Uterus (tissue), 4 donors: ENCODE measurements around the gene KLF3. TPM values are rescaled to one million over a fixed set of nuclear protein-coding genes. Genes with fewer than 3 reads are reported as not detected.
A peak's percentile ranks its signal among the peaks of the same experiment; 100 is the strongest.

Experiments
- DNase-seq, 2 donors: peaks; one replicate each; pipeline ENCODE4 v3.0.0-alpha.2; 2019 to 2020
- H3K27ac ChIP-seq, 2 donors: fragments of 200-600 bp; sonication (generic); 1 replicate in 1 of 2; 2 replicates in 1 of 2; pipeline ENCODE4 v1.5.1; 2016 to 2018
- H3K27me3 ChIP-seq, 2 donors: fragments of 200-600 bp; sonication (generic); one replicate each; pipeline ENCODE4 v1.5.1; 2018 to 2019; ENCODE audit warnings: control low read depth in 1 of 2
- H3K36me3 ChIP-seq, 2 donors: fragments of 200-600 bp; sonication (generic); one replicate each; pipeline ENCODE4 v1.5.1; 2019; ENCODE audit warnings: control low read depth in 1 of 2
- H3K4me1 ChIP-seq, 2 donors: fragments of 200-600 bp; sonication (generic); one replicate each; pipeline ENCODE4 v1.5.1; 2018 to 2019; ENCODE audit warnings: control low read depth in 1 of 2
- H3K4me3 ChIP-seq, 2 donors: fragments of 200-600 bp; sonication (generic); 1 replicate in 1 of 2; 2 replicates in 1 of 2; pipeline ENCODE4 v1.5.1; 2018 to 2019; ENCODE audit warnings: mild to moderate bottlenecking in 1 of 2
- H3K9me3 ChIP-seq, 2 donors: fragments of 200-600 bp; sonication (generic); one replicate each; pipeline ENCODE4 v1.5.1; 2019; ENCODE audit warnings: control low read depth in 1 of 2
- POLR2A ChIP-seq, 2 donors: fragments of 450-650 bp; IDR thresholded peaks; one replicate each; pipeline ENCODE4 v1.6.1; 2016; ENCODE audit warnings: antibody characterized with exemption in 2 of 2, mild to moderate bottlenecking in 1 of 2, moderate library complexity in 1 of 2
- intact Hi-C: fragments of 100-400 bp; cut with DNase I; formaldehyde crosslinking; loops from one replicate; pipeline ENCODE4 v1.15.1; 2023; ENCODE audit warnings: low total_unique reads
- total RNA-seq, 4 donors: library from RNA; depleted of rRNA in 3 of 4; stranded (reverse); fragments of >200 nt in 3 of 4; gene quantifications; one replicate each; pipeline versions ENCODE4 v1.1.0 to v1.2.4, GENCODE V29; 2014 to 2023
- TF ChIP-seq, protein P1 (sequence below), 4 experiments: fragments of 200-600 bp in 2 of 4; fragments of 450-650 bp in 2 of 4; sonication (generic) in 2 of 4; IDR thresholded peaks; one replicate each; pipeline ENCODE4 v1.5.1; 2016 to 2019; ENCODE audit warnings: antibody characterized with exemption in 4 of 4, mild to moderate bottlenecking in 2 of 4, moderate library complexity in 1 of 4
- donor health status: DM: yes; HTN: yes; CAD: no.

The KLF3 gene
- total RNA-seq, 4 donors from 2014 or later, result 13.8 to 69.0 (median 41.2) TPM

DNA sequence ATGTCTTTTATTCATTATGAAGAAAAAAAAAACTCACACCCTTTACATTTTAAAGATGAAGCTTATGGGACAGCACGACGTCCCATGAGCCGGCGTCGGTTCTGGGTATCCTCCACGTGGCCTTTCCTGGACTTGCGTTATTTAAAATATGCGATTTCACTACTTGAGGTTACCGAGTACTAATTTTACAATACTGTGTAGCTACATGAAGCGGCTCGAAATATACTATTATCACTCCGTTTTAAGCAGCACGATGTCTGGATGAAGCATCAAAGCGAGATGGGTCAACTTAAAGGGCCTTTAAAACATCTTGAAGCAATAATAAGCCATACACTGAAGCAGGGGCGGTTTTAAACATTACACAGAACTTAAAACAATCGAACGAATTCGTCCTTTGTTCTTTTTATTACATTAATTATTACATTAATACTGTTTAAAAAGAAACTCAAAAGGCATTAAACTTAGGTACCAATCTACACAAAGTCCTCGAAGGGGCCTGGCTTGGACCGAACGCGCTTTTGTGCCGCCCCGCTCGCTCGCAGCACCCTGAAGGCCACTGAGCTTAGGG is 1.4 kb upstream of the KLF3 start:
- peak overlapping the region; percentile 43 to 72 for H3K4me3 ChIP-seq
- H3K4me1 ChIP-seq, result peaks cover 0 to 3% of the 10 kb centered on the region in 2 donors
- no peak for TF ChIP-seq POLR2A (IDR thresholded peaks at IDR 0.05)
- TF ChIP-seq, protein P1, sequence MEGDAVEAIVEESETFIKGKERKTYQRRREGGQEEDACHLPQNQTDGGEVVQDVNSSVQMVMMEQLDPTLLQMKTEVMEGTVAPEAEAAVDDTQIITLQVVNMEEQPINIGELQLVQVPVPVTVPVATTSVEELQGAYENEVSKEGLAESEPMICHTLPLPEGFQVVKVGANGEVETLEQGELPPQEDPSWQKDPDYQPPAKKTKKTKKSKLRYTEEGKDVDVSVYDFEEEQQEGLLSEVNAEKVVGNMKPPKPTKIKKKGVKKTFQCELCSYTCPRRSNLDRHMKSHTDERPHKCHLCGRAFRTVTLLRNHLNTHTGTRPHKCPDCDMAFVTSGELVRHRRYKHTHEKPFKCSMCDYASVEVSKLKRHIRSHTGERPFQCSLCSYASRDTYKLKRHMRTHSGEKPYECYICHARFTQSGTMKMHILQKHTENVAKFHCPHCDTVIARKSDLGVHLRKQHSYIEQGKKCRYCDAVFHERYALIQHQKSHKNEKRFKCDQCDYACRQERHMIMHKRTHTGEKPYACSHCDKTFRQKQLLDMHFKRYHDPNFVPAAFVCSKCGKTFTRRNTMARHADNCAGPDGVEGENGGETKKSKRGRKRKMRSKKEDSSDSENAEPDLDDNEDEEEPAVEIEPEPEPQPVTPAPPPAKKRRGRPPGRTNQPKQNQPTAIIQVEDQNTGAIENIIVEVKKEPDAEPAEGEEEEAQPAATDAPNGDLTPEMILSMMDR (IDR thresholded peaks at IDR 0.05), result peak in 1 of 4 experiments; percentile 8
- H3K36me3 ChIP-seq, result no peaks in the 10 kb centered on the region
- no peaks in the 10 kb centered on the region for H3K27me3 ChIP-seq
- peak overlapping the region; percentile 93 to 98 for H3K27ac ChIP-seq
- H3K9me3 ChIP-seq, result no peaks in the 10 kb centered on the region
- intact Hi-C loops, result no loop called here
- DNase-seq, result no peak

DNA sequence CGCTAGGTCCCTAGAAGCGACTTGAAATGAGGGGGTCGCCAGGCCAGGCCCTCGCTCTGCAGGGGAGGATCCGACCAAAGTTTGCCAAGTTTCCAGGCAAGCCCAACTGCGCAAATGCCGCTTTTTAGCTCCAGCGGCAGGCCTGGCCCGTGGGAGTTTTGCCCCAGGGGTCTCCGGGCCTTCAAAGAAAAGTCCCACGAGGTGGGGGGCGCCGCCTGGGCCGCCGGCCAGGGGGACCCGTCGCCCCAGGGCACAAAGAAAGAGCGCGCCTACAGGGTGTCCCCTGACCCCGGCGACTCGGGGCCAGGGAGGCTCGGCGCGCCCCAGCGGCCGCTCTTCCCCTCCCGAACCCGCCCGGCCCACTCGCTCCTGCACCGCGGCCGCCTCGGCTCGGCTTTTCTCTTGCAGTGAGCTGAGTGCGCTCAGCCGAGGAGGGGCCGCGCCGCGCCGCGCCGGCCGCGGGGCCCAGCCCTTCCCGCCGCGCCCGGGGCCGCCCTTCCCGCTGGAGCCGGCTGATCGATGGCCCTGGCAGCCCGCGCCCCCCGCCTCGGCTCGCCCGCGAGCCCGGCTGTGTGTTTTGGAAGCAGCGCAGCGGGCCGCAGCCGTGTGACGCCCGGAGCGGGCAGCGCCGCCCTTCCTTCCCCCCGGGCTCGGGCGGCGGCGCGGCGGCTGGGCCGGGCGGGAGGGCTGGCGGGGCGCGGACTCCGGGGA is 754 bp upstream of the KLF3 start:
- no peaks in the 10 kb centered on the region for H3K36me3 ChIP-seq
- peak; percentile 62 to 76 for TF ChIP-seq POLR2A (IDR thresholded peaks at IDR 0.05)
- TF ChIP-seq, protein P1 (IDR thresholded peaks at IDR 0.05), result no peak
- H3K4me3 ChIP-seq, result peak overlapping the region; percentile 43 to 72
- no peaks in the 10 kb centered on the region for H3K9me3 ChIP-seq
- H3K4me1 ChIP-seq, result peaks cover 0 to 7% of the 10 kb centered on the region in 2 donors
- H3K27me3 ChIP-seq, result no peaks in the 10 kb centered on the region
- DNase-seq, result peak in 1 of 2 donors; percentile 53
- peak overlapping the region; percentile 93 to 98 for H3K27ac ChIP-seq
- intact Hi-C loops, result no loop called here

- no peaks in the 10 kb centered on the region for H3K27me3 ChIP-seq
- intact Hi-C loops, result no loop called here
- H3K36me3 ChIP-seq, result no peaks in the 10 kb centered on the region
- peak; percentile 69 to 71 for DNase-seq
- peaks cover 0 to 9% of the 10 kb centered on the region in 2 donors for H3K4me1 ChIP-seq
- no peaks in the 10 kb centered on the region for H3K9me3 ChIP-seq
- peak overlapping the region; percentile 89 to 95 for H3K4me3 ChIP-seq
- H3K27ac ChIP-seq, result peak overlapping the region; percentile 93 to 99
- TF ChIP-seq POLR2A (IDR thresholded peaks at IDR 0.05), result no peak
- TF ChIP-seq, protein P1 (IDR thresholded peaks at IDR 0.05), result peak in 1 of 4 experiments; percentile 6
Observed at GRCh38 chr4:38664706-38665401, 855 bp downstream of the KLF3 start.

DNA sequence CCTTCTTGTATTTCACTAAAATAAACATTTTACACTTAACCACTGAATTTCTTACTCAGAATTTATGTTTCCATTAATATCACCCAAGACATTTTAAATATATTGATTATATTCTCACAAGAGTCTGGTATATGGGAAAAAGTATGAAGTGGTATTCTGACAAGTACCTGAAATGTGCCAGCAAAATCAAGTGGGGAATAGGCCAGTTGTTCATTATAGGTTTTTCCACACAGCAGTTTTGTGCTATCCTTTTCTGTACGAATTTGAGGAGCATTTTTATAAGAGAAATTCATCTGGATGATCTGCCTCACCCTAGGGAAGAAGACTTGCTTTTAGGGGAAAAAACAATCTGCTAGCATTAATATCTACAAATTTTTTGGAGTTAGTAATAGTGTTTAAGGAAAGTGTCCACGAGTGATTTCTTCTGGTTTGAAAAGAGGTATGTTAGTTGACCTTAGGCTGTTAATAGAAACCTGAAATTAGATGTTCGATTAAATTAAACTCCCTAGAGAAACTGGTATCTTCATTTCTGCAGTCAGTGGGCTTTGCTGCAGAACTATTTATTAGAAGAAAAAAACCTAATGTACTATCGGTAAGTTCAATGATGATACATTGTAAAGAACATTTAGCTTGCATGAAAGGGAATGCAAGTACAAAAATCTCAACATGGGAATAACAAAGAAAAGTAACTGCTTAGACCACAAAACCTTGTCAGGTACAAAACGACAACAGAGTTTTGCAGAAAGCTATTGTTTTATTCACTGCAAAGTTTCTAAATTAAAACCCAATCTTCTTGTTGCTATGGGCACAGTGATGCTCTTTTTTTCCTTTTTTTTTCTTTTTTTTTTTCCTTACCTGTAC is 1.8 kb downstream of the KLF3 start:
- DNase-seq, result no peak
- TF ChIP-seq, protein P1 (IDR thresholded peaks at IDR 0.05), result no peak
- H3K4me3 ChIP-seq, result peak overlapping the region; percentile 89 to 95
- H3K4me1 ChIP-seq, result peaks cover 0 to 18% of the 10 kb centered on the region in 2 donors
- H3K36me3 ChIP-seq, result no peaks in the 10 kb centered on the region
- H3K9me3 ChIP-seq, result no peaks in the 10 kb centered on the region
- H3K27me3 ChIP-seq, result no peaks in the 10 kb centered on the region
- peak overlapping the region; percentile 93 to 99 for H3K27ac ChIP-seq
- intact Hi-C loops, result no loop called here
